Renal cortex interstitium (tissue), 11 donors: ENCODE results near the gene NR3C2. TPM values are rescaled to one million over a fixed set of nuclear protein-coding genes. Genes with fewer than 3 reads are reported as not detected.

Experiments
- DNase-seq, 11 donors: peaks; one replicate each; pipeline ENCODE4 v3.0.0-alpha.2; 2013; ENCODE audit warnings: low read depth in 9 of 11, low spot score in 4 of 11; ENCODE audit errors: extremely low read depth in 1 of 11
- polyA plus RNA-seq, 3 donors: library from polyadenylated mRNA; unstranded; fragments of 120-200 nt; gene quantifications; one replicate each; pipeline ENCODE4 v1.2.1, GENCODE V29; 2013; ENCODE audit not compliant: insufficient read length in 3 of 3

The NR3C2 gene
- polyA plus RNA-seq, 3 donors, result 14.4 to 16.2 (median 15.8) TPM

GRCh38 chr4:148243837-148244236 lies 198.4 kb downstream of the NR3C2 start:
- no peak for DNase-seq

- DNase-seq, result no peak
Observed at GRCh38 chr4:148240241-148240640, 202.0 kb downstream of the NR3C2 start.

GRCh38 chr4:148239494-148239985 lies 202.7 kb downstream of the NR3C2 start:
- no peak for DNase-seq

- DNase-seq, result no peak
Observed at GRCh38 chr4:148238811-148239493, 203.3 kb downstream of the NR3C2 start.

- no peak for DNase-seq
Observed at GRCh38 chr4:148238086-148238485, 204.1 kb downstream of the NR3C2 start.

GRCh38 chr4:148235809-148236208 lies 206.4 kb downstream of the NR3C2 start:
- DNase-seq, result no peak

- no peak for DNase-seq
Observed at GRCh38 chr4:148229798-148230197, 212.4 kb downstream of the NR3C2 start.

GRCh38 chr4:148229028-148229427 lies 213.2 kb downstream of the NR3C2 start:
- DNase-seq, result no peak

GRCh38 chr4:148227147-148227546 lies 215.1 kb downstream of the NR3C2 start:
- no peak for DNase-seq

GRCh38 chr4:148226341-148226740 lies 215.9 kb downstream of the NR3C2 start:
- no peak for DNase-seq

- no peak for DNase-seq
Observed at GRCh38 chr4:148225639-148226038, 216.6 kb downstream of the NR3C2 start.

- no peak for DNase-seq
Observed at GRCh38 chr4:148224476-148224875, 217.7 kb downstream of the NR3C2 start.

- no peak for DNase-seq
Observed at GRCh38 chr4:148222991-148223660, 219.1 kb downstream of the NR3C2 start.

- DNase-seq, result no peak
Observed at GRCh38 chr4:148216866-148217814, 225.1 kb downstream of the NR3C2 start.

- DNase-seq, result no peak
Observed at GRCh38 chr4:148216321-148216720, 225.9 kb downstream of the NR3C2 start.

GRCh38 chr4:148215202-148215601 lies 227.0 kb downstream of the NR3C2 start:
- DNase-seq, result no peak

GRCh38 chr4:148214529-148215166 lies 227.6 kb downstream of the NR3C2 start:
- no peak for DNase-seq

- no peak for DNase-seq
Observed at GRCh38 chr4:148211533-148211932, 230.7 kb downstream of the NR3C2 start.

GRCh38 chr4:148210661-148211060 lies 231.6 kb downstream of the NR3C2 start:
- DNase-seq, result no peak
